ENCODE results near the gene FOXO3. TPM values are rescaled to one million over a fixed set of nuclear protein-coding genes. Genes with fewer than 3 reads are reported as not detected.

Gene FOXO3
- total and polyA plus RNA-seq, 2 of the 8 experiments (the other 6 are each of a cell fraction or from before 2014, with no cell fraction given), result 13.1 to 19.3 TPM

DNA sequence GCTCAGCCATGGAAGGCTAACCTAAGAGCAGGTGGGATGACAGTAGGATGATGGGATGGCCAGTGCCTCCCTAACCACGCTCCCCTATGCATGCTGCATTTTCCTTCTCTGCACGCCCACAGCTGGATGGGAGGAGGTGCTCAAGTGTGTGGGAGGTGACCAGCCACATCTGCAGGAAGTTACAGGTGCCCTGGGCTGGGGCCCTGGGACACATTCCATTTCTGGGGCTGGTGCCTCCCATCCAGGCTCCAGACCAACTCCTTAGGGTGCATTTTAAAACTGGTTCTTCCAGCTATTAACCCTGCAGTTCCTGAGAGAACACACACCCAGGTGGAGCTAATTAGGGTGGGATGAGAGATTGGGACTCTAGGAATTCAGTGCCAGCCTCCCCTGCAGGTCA is 152.2 kb downstream of the FOXO3 start (continued):
- TF ChIP-seq, protein P1, sequence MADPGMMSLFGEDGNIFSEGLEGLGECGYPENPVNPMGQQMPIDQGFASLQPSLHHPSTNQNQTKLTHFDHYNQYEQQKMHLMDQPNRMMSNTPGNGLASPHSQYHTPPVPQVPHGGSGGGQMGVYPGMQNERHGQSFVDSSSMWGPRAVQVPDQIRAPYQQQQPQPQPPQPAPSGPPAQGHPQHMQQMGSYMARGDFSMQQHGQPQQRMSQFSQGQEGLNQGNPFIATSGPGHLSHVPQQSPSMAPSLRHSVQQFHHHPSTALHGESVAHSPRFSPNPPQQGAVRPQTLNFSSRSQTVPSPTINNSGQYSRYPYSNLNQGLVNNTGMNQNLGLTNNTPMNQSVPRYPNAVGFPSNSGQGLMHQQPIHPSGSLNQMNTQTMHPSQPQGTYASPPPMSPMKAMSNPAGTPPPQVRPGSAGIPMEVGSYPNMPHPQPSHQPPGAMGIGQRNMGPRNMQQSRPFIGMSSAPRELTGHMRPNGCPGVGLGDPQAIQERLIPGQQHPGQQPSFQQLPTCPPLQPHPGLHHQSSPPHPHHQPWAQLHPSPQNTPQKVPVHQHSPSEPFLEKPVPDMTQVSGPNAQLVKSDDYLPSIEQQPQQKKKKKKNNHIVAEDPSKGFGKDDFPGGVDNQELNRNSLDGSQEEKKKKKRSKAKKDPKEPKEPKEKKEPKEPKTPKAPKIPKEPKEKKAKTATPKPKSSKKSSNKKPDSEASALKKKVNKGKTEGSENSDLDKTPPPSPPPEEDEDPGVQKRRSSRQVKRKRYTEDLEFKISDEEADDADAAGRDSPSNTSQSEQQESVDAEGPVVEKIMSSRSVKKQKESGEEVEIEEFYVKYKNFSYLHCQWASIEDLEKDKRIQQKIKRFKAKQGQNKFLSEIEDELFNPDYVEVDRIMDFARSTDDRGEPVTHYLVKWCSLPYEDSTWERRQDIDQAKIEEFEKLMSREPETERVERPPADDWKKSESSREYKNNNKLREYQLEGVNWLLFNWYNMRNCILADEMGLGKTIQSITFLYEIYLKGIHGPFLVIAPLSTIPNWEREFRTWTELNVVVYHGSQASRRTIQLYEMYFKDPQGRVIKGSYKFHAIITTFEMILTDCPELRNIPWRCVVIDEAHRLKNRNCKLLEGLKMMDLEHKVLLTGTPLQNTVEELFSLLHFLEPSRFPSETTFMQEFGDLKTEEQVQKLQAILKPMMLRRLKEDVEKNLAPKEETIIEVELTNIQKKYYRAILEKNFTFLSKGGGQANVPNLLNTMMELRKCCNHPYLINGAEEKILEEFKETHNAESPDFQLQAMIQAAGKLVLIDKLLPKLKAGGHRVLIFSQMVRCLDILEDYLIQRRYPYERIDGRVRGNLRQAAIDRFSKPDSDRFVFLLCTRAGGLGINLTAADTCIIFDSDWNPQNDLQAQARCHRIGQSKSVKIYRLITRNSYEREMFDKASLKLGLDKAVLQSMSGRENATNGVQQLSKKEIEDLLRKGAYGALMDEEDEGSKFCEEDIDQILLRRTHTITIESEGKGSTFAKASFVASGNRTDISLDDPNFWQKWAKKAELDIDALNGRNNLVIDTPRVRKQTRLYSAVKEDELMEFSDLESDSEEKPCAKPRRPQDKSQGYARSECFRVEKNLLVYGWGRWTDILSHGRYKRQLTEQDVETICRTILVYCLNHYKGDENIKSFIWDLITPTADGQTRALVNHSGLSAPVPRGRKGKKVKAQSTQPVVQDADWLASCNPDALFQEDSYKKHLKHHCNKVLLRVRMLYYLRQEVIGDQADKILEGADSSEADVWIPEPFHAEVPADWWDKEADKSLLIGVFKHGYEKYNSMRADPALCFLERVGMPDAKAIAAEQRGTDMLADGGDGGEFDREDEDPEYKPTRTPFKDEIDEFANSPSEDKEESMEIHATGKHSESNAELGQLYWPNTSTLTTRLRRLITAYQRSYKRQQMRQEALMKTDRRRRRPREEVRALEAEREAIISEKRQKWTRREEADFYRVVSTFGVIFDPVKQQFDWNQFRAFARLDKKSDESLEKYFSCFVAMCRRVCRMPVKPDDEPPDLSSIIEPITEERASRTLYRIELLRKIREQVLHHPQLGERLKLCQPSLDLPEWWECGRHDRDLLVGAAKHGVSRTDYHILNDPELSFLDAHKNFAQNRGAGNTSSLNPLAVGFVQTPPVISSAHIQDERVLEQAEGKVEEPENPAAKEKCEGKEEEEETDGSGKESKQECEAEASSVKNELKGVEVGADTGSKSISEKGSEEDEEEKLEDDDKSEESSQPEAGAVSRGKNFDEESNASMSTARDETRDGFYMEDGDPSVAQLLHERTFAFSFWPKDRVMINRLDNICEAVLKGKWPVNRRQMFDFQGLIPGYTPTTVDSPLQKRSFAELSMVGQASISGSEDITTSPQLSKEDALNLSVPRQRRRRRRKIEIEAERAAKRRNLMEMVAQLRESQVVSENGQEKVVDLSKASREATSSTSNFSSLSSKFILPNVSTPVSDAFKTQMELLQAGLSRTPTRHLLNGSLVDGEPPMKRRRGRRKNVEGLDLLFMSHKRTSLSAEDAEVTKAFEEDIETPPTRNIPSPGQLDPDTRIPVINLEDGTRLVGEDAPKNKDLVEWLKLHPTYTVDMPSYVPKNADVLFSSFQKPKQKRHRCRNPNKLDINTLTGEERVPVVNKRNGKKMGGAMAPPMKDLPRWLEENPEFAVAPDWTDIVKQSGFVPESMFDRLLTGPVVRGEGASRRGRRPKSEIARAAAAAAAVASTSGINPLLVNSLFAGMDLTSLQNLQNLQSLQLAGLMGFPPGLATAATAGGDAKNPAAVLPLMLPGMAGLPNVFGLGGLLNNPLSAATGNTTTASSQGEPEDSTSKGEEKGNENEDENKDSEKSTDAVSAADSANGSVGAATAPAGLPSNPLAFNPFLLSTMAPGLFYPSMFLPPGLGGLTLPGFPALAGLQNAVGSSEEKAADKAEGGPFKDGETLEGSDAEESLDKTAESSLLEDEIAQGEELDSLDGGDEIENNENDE (IDR thresholded peaks at IDR 0.05; ENCODE audit: insufficient replicate concordance, low read length), result no peak
- TF ChIP-seq KDM5A (IDR thresholded peaks at IDR 0.05; ENCODE audit: low read length) (no peak), HDAC2 (IDR thresholded peaks at IDR 0.05; ENCODE audit: borderline replicate concordance in 1 of 2, low read depth in 2 of 2, low read length in 2 of 2) (no peak), SP2 (IDR thresholded peaks at IDR 0.05; ENCODE audit: low read length) (no peak), CREB1 (IDR thresholded peaks at IDR 0.05) (no peak)
